Memory B cell (primary cell): ENCODE results near the gene MAPK10.
"Not testable (repeated sequence)": the region's sequence is repeated elsewhere in the genome, so short reads cannot be mapped to it uniquely, and the experiment has no call there.

Experiments
- ATAC-seq: fragments of 150-1000 bp; cut with Tn5 transposase; 2 replicates; pipeline ENCODE4 v1.10.0; 2021; ENCODE audit warnings: low read depth, mild to moderate bottlenecking, moderate library complexity
- DNase-seq, 2 donors: peaks; one replicate each; pipeline ENCODE4 v3.0.0; 2022; ENCODE audit warnings: low spot score in 2 of 2
- H3K27ac Mint-ChIP-seq: one replicate; pipeline ENCODE4 v1.8.0; 2022; ENCODE audit warnings: mild to moderate bottlenecking, moderate library complexity, mixed read lengths
- H3K27me3 Mint-ChIP-seq: one replicate; pipeline ENCODE4 v1.8.0; 2022; ENCODE audit warnings: mixed read lengths
- H3K36me3 Mint-ChIP-seq: one replicate; pipeline ENCODE4 v1.8.0; 2022; ENCODE audit warnings: mild to moderate bottlenecking, mixed read lengths
- H3K4me1 Mint-ChIP-seq: one replicate; pipeline ENCODE4 v1.8.0; 2022; ENCODE audit warnings: mixed read lengths
- H3K4me3 Mint-ChIP-seq: one replicate; pipeline ENCODE4 v1.8.0; 2022; ENCODE audit warnings: mild to moderate bottlenecking, moderate library complexity, mixed read lengths
- H3K9me3 Mint-ChIP-seq: one replicate; pipeline ENCODE4 v1.8.0; 2022; ENCODE audit warnings: mixed read lengths

Gene MAPK10

DNA sequence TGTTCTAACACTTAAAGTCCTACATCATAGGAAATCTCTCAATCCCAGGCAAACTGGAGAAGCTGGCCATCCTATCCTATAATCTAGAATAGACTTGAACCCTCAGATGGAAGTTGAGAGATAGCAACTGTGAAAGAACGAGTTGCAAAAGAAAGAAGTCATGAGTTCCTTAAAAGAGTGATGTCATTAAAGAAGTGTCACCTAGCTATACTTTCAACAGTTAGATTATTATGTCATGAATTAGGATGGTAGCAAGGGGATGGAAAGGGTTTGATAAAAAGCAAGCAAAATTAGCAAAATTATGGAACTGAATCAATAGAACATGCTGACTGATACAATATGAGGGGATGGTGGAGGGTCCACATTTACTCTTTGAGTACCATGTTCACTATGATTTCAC, 7.1 kb upstream of the MAPK10 start:
- Mint-ChIP-seq H3K4me1 (no peaks in the 10 kb centered on the region), H3K4me3 (no peak overlapping the region), H3K27me3 (peaks cover 9% of the 10 kb centered on the region), H3K27ac (no peak overlapping the region), H3K36me3 (peaks cover 2% of the 10 kb centered on the region), H3K9me3 (peaks cover under 1% of the 10 kb centered on the region)
- no peak for DNase-seq
- ATAC-seq, result no peak

DNA sequence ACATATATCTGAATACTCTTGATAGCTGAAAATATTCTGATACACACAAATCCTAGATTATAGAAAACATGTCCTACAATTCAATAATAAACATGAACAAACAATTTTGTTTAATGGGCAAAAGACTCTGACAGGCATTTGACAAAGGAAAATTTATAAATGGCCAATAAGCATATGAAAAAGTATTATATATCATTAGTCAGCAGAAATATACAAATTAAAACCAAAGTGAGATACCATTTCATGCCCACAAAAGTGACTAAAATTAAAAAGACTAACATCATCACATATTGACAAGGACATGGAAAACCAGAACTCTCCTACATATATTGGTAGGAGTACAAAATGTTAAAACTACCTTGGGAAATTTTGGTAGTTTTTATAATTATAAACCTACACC, 2.7 kb upstream of the MAPK10 start:
- ATAC-seq, result no peak
- Mint-ChIP-seq H3K4me1 (peaks cover 9% of the 10 kb centered on the region), H3K36me3 (no peaks in the 10 kb centered on the region)

DNA sequence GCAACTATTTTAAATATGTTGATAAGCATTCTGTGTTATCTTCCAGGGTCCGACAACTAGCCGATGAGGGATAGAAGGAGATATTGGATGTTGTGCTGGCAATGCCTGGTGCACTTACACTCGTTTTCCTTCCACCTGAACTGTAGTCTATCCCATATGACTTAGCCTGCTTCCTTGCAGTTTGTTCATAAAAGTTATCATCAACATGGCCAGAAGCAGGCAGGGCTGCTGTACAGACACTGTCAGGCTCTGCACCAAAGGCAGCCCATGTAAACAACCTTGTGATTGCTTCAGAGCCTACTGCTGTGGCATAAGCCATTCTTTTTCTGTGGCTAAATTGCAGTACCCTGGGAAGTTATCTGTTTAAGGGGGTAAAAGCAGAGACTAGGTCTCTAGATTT, 1.6 kb downstream of the MAPK10 start:
- H3K27me3 Mint-ChIP-seq, result no peaks in the 10 kb centered on the region
- peak overlapping the region; percentile 87 for H3K27ac Mint-ChIP-seq
- H3K36me3 Mint-ChIP-seq, result no peaks in the 10 kb centered on the region
- no peak overlapping the region for H3K4me3 Mint-ChIP-seq
- no peaks in the 10 kb centered on the region for H3K9me3 Mint-ChIP-seq
- DNase-seq (no peak), ATAC-seq (no peak)
- H3K4me1 Mint-ChIP-seq, result peaks cover 9% of the 10 kb centered on the region

More for the DNA sequence above, 2.7 kb upstream of the MAPK10 start:
- Mint-ChIP-seq H3K27me3 (peaks cover 4% of the 10 kb centered on the region), H3K27ac (no peak overlapping the region), H3K9me3 (no peaks in the 10 kb centered on the region), H3K4me3 (no peak overlapping the region)
- DNase-seq, result no peak

DNA sequence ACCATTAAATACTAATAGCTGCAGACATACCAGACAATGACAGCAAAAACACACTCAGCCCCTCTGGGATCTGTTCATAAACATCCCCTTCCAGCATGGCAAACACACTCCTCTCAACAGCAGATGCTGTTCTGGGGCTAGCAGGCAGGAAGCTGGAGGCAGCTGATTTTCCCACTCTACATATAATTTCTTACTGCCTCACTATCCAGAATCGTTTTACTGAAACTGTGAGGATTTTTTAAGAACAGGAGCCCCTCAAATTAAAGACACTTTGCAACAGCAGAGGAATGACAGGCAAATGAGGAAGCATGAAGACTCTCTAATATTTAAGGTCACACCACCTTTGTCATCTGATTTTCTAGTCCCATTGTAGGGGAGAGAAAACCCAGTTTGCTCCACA, 2.2 kb downstream of the MAPK10 start:
- peaks cover 9% of the 10 kb centered on the region for H3K4me1 Mint-ChIP-seq
- no peaks in the 10 kb centered on the region for H3K9me3 Mint-ChIP-seq
- no peak for DNase-seq
- H3K36me3 Mint-ChIP-seq, result no peaks in the 10 kb centered on the region
- no peak overlapping the region for H3K4me3 Mint-ChIP-seq
- no peak for ATAC-seq
- no peaks in the 10 kb centered on the region for H3K27me3 Mint-ChIP-seq
- peak overlapping the region; percentile 87 for H3K27ac Mint-ChIP-seq

DNA sequence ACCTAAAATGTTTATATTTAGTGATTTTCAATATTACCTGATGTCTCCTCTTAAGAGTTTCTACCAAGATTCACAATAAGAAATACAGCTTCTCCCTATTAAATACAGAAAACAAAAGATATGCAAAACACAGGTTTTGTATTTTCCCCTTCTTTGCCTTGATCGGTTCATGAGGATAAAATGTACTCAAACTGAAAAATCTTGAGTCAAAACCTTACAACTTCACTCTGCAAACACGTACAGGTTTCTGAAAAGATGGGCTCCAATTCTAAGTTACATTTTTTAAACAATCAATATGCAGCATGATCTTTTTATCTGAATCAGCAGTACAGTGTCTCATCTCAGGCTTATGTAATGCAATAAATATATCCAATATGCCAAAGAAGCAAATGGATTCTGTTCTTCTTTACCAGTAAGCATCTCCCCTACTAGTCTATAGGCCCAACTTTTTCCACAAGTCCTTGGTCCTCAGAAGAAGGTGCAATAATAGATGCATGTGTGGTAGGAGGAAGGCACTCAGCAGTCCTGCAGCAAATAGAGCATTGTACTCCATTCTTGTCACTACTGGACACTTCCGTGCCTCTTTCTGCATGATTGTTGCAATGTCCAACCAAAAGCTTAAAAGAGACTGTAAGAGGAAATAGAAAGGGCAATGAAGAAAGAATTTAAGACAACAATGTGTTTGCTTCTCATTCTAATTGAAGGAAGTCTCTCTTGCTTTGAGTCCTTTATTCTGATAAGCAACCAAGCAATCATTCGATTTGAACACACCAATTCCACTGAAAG, 3.2 kb downstream of the MAPK10 start:
- Mint-ChIP-seq H3K4me1 (peaks cover 9% of the 10 kb centered on the region), H3K9me3 (no peaks in the 10 kb centered on the region), H3K4me3 (no peak overlapping the region), H3K36me3 (no peaks in the 10 kb centered on the region), H3K27ac (peak overlapping the region; percentile 64), H3K27me3 (no peaks in the 10 kb centered on the region)
- ATAC-seq (no peak), DNase-seq (no peak)

DNA sequence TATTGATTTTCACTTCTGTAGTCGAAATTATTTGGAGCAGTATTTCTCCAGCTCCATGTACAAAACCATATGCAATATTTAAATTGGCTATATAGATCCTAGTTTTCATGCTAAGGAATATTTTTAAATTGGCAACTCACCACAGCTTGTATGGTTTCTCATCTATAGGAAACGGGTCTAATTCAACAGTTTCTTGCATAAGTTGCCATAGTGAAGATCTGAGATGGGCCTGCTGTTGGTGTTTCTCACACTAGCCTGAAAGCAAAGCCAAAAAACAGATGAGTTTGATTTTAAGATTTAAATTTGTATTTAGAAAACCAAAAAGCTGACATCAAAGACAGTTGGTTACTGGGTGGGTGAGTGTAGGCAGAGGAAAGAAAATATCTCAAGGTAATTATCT, 5.5 kb downstream of the MAPK10 start:
- no peak for ATAC-seq
- Mint-ChIP-seq H3K27me3 (peaks cover 3% of the 10 kb centered on the region), H3K9me3 (no peaks in the 10 kb centered on the region), H3K27ac (no peak overlapping the region), H3K4me3 (no peak overlapping the region), H3K4me1 (peaks cover 2% of the 10 kb centered on the region), H3K36me3 (no peaks in the 10 kb centered on the region)
- DNase-seq, result no peak

DNA sequence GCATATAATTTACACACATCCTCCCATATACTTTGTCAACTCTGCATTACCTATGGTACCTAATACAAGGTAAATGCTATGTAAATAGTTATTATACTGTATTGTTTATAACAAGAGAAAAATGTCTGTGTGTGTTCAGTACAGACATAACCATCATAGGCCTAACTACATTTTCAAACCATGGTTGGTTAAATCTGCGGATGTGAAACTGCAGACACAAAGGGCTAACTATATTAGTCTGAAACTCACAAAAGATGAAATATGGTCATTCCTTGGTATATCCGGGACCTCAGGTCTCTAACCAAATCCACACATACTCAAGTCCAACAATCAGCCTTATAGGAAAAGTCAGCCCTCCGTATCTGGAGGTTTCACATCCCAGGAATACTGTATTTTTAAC, 13.5 kb downstream of the MAPK10 start:
- Mint-ChIP-seq H3K27me3 (peaks cover 3% of the 10 kb centered on the region), H3K4me3 (no peak overlapping the region)

DNA sequence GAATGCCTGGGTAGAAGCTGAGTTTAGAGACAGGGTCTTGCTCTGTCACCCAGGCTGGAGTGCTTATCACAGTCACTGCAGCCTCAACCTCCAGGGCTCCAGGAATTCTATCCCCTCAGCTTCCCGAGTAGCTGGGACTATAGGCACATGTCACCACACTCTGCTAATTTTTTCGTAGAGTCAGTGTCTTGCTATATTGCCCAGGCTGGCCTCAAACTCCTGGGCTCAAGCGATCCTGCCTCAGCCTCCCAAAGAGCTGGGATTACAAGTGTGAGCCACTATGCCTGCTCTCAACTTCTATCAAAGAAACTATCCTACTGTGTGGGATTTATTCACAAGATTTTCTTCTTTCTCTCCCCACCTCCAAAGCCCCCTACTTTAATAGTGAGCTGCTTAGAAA, 15.7 kb downstream of the MAPK10 start:
- H3K9me3 Mint-ChIP-seq, result no peaks in the 10 kb centered on the region
- H3K27ac Mint-ChIP-seq, result no peak overlapping the region
- no peak overlapping the region for H3K4me3 Mint-ChIP-seq
- DNase-seq (no peak), ATAC-seq (no peak)
- no peaks in the 10 kb centered on the region for H3K4me1 Mint-ChIP-seq
- H3K27me3 Mint-ChIP-seq, result no peaks in the 10 kb centered on the region
- no peaks in the 10 kb centered on the region for H3K36me3 Mint-ChIP-seq

More for the DNA sequence above, 13.5 kb downstream of the MAPK10 start:
- no peak for ATAC-seq
- Mint-ChIP-seq H3K4me1 (no peaks in the 10 kb centered on the region), H3K9me3 (no peaks in the 10 kb centered on the region), H3K27ac (no peak overlapping the region), H3K36me3 (no peaks in the 10 kb centered on the region)
- no peak for DNase-seq

DNA sequence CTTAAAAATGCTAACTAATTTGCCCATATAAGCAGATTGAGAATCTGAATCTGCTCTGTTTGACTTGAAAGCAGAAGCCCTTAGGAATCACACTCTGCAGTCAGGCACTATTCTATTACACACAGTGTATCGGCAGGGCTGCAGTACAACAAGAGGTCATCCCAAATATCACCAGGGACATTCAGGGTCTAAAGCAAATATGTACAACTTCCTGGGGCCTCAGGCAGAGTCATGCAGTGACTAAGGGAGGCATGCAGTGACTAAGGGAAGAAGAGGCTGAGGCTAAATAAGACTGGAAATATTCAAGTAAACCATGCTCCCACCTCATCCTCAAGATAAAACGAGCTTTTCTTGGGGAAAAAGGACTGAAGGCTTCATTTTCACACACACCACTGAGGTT, 20.9 kb downstream of the MAPK10 start:
- Mint-ChIP-seq H3K27ac (no peak overlapping the region), H3K4me1 (no peaks in the 10 kb centered on the region), H3K9me3 (no peaks in the 10 kb centered on the region), H3K4me3 (no peak overlapping the region), H3K27me3 (peaks cover 2% of the 10 kb centered on the region), H3K36me3 (no peaks in the 10 kb centered on the region)
- DNase-seq (no peak), ATAC-seq (no peak)

DNA sequence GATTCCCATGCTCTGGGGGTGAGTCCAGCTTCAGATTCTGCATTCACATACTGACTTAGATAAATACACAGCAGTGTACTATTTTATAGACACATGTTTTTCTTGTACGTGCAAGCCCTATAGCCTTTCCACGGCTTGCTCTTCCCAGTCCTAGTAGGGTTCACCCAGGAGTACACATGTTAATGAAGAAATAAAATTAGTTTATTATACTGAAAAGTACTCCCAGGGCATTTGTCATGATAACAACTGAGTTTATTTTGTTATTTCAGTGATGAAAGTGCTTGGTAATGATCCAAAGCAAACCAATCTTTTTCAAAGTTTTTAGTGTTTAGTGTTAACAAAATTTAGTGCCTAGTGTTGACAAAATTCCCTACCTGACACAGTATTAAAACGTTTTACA, 21.3 kb downstream of the MAPK10 start:
- Mint-ChIP-seq H3K27me3 (peaks cover 2% of the 10 kb centered on the region), H3K4me3 (no peak overlapping the region), H3K9me3 (no peaks in the 10 kb centered on the region), H3K27ac (no peak overlapping the region), H3K36me3 (no peaks in the 10 kb centered on the region), H3K4me1 (no peaks in the 10 kb centered on the region)
- ATAC-seq (no peak), DNase-seq (no peak)

DNA sequence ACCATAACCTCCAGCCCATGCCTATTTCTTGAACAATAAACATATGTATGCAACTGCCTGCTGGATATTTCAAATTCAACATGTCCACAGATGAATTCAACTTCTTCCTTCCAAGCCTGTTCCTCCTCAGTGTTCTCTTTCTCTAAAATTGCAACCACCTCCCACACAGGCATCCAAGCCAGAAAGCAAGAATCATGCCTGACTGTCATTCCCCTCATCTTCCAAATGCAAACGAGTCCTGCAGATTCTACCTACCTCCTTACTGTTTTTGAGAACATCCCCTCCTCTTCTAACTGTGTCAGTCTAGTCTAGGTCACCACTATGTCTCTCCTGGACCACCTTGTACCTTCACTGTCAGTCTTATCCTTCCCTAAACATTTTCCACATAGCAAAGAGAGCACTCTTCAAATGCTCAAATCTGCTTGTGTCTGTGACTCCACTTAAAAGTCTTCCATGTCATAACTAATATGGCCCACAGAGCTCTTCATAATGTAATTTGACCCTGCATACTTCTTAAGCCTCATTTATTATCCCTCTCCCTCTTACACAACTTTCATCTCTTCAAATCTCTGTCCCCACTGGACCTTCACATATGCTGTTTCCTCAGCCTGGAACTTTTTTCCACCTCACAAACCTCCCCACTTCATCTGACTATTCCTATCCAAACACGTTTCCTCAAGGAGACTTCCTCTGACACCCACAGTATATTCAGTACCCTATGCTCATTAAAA, 25.7 kb downstream of the MAPK10 start:
- no peaks in the 10 kb centered on the region for H3K4me1 Mint-ChIP-seq
- no peak overlapping the region for H3K27ac Mint-ChIP-seq
- DNase-seq, result no peak
- H3K4me3 Mint-ChIP-seq, result no peak overlapping the region
- no peaks in the 10 kb centered on the region for H3K9me3 Mint-ChIP-seq
- no peak for ATAC-seq
- H3K27me3 Mint-ChIP-seq, result peaks cover 2% of the 10 kb centered on the region
- no peaks in the 10 kb centered on the region for H3K36me3 Mint-ChIP-seq

DNA sequence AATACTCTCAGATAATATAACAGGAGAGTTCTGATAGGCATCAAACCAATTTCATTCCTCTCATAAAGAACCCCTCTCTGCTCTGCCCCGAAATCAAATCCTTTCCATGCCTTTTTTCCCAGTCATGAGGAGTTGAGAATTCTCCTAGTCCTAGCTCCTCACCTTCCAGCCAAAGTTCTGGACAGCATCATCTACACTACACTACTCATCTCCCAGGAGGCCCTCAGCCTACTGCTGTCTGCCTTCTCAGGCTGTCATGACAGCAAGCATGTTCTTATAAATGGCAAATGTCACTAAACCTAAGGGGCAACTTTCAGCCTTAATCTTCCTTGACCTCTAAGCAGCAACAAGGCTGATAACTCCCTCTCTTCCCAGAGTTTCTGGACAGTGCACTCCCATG, 26.6 kb downstream of the MAPK10 start:
- peaks cover 2% of the 10 kb centered on the region for H3K27me3 Mint-ChIP-seq
- H3K4me1 Mint-ChIP-seq, result no peaks in the 10 kb centered on the region
- H3K27ac Mint-ChIP-seq, result no peak overlapping the region
- no peak for DNase-seq
- no peak overlapping the region for H3K4me3 Mint-ChIP-seq
- no peaks in the 10 kb centered on the region for H3K36me3 Mint-ChIP-seq
- no peaks in the 10 kb centered on the region for H3K9me3 Mint-ChIP-seq
- no peak for ATAC-seq

DNA sequence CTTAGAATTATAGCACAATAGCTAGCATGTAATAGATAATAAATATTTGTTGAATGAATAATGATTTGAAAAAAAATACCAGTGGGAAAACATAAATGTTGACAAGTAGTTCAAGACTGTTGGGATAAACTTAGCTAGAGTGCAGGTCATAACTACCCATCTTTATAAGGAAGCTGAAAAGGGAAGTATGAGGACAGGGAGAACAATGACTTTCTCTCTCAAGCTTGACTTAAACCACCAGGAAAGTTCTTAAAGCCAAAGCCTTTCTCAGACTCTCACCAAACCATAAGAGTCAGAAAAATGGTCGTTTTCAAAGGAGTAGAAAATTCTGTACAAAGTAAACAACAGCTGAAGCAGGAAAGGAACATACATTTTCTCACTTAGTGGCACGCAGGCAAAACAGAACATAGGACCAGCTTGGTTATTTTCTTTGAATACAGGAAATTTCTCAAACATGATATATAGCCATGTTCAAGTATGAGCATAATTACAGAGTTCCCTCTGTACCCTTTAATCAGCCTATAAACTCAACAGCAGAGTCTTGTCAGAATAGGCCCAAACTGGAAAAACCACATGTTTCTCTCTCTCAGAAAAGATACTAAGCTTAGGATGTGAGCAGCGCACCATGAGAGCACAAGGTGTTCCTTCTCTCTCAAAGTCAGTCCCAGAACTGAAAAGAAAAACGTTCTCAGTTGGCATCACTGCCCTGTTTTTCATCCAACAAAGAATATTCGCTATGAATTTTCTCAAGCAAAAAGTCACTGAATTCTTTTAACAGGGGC, 28.7 kb downstream of the MAPK10 start:
- H3K9me3 Mint-ChIP-seq, result no peaks in the 10 kb centered on the region
- DNase-seq, result no peak
- no peaks in the 10 kb centered on the region for H3K36me3 Mint-ChIP-seq
- H3K27me3 Mint-ChIP-seq, result no peaks in the 10 kb centered on the region
- ATAC-seq, result no peak
- no peak overlapping the region for H3K4me3 Mint-ChIP-seq
- no peaks in the 10 kb centered on the region for H3K4me1 Mint-ChIP-seq
- no peak overlapping the region for H3K27ac Mint-ChIP-seq

DNA sequence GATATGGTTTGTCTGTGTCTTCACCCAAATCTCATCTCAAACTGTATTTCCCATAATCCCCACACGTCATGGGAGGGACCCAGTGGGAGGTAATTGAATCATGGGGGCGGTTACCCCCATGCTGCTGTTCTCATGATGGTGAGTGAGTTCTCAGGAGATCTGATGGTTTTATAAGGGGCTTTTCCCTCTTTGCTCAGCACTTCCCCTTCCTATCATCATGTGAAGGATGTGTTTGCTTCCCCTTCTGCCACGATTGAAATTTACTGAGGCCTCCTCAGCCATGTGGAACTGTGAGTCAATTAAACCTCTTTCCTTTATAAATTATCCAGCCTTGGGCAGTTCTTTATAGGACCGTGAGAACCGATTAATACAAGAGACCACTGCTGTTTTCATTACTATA, 29.4 kb downstream of the MAPK10 start:
- peak; percentile 49 for ATAC-seq
- not testable (repeated sequence) for H3K36me3 Mint-ChIP-seq, H3K4me1 Mint-ChIP-seq, H3K27me3 Mint-ChIP-seq, H3K4me3 Mint-ChIP-seq, DNase-seq, H3K9me3 Mint-ChIP-seq, H3K27ac Mint-ChIP-seq
